ENCODE results near the gene SSX7.

DNA sequence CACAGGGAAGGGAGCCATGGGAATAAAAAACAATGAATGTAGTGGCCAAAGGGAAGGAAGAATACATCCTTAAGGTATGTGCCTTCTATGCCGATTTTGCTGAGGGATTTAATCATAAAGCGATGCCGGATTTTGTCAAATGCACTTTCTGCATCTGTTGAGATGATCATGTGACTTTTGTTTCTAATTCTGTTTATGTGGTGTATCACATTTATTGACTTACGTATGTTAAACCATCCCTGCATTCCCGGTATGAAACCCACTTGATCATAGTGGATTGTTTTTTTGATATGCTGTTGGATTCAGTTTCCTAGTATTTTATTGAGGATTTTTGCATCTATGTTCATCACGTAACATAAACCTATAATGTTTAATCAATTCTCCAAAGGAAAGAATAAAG lies 60.0 kb downstream of the SSX7 start:
- TF ChIP-seq, protein P1, sequence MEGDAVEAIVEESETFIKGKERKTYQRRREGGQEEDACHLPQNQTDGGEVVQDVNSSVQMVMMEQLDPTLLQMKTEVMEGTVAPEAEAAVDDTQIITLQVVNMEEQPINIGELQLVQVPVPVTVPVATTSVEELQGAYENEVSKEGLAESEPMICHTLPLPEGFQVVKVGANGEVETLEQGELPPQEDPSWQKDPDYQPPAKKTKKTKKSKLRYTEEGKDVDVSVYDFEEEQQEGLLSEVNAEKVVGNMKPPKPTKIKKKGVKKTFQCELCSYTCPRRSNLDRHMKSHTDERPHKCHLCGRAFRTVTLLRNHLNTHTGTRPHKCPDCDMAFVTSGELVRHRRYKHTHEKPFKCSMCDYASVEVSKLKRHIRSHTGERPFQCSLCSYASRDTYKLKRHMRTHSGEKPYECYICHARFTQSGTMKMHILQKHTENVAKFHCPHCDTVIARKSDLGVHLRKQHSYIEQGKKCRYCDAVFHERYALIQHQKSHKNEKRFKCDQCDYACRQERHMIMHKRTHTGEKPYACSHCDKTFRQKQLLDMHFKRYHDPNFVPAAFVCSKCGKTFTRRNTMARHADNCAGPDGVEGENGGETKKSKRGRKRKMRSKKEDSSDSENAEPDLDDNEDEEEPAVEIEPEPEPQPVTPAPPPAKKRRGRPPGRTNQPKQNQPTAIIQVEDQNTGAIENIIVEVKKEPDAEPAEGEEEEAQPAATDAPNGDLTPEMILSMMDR (IDR thresholded peaks at IDR 0.05), result no peak
- no peak for TF ChIP-seq EP300 (IDR thresholded peaks at IDR 0.05)

Measured in tibial nerve (tissue), 4 donors.